Activated T-helper 1 cell treated with anti-CD3 and anti-CD28 coated beads, Interleukin-2, amount 50 U/mL, for 16 hours (primary cell): ENCODE measurements around the gene ARHGDIG.
"Not testable (repeated sequence)": the region's sequence is repeated elsewhere in the genome, so short reads cannot be mapped to it uniquely, and the experiment has no call there.

ENCODE experiments used
- DNase-seq, 2 donors: peaks; one replicate each; pipeline ENCODE4 v3.0.0-alpha.2; 2020; ENCODE audit warnings: low read depth in 1 of 2, low spot score in 1 of 2

Gene ARHGDIG

DNA sequence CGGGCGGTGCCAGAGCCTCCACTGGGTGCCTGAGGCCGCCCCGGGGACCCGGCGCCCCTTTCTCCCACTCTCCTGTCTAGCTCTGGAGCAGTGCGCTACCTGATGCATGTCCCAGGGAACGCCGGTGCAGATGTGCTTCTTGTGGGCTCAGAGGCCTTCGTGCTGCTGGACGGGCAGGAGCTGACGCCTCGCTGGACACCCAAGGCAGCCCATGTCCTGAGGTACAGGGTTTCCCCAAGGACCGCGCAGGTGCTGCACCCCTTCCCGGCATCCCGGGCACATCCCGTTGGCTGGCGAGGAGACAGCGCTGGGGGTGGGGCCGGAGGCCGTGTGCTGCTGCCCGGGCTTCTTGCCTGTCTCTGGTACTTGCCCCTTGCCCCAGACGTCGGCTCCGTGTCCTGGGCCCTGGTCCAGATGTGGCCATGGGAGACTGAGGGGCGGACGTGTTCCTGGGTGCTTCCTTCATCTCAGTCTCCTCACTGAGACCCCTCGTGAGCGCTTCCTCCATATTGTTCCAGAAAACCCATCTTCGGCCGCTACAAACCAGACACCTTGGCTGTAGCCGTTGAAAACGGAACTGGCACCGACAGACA lies 17.1 kb upstream of the ARHGDIG start:
- DNase-seq, result no peak

DNA sequence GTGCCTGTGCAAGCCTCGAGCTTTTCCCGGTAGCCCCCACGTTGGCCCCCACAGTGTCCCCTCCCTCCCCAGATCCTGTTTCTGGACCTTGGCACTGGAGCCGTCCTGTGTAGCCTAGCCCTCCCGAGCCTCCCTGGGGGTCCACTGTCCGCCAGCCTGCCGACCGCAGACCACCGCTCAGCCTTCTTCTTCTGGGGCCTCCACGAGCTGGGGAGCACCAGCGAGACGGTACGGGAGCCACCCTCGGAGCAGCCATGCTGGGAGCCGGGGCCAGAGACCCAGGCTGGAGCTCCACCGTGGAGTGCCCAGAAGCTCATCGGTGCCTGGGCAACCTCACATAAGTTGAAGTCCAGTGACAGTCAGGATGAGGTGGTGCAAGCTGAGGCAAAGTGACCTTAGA lies 16.4 kb upstream of the ARHGDIG start:
- no peak for DNase-seq

DNA sequence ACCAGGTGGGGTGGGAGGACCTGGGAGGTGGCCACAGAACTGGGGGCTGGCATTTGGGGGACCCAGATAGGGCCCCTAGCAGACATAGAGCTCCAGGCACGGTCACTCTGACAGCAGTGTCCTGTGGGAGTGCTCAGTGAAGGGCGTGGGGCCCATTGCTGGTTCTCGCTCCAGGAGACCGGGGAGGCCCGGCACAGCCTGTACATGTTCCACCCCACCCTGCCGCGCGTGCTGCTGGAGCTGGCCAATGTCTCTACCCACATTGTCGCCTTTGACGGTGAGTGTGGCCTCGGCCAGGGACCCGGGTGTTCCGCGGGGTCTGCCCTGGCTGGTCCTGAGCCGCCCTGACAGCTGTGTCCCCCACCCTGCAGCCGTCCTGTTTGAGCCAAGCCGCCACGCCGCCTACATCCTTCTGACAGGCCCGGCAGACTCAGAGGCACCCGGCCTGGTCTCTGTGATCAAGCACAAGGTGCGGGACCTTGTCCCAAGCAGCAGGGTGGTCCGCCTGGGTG lies 15.9 kb upstream of the ARHGDIG start:
- no peak for DNase-seq

DNA sequence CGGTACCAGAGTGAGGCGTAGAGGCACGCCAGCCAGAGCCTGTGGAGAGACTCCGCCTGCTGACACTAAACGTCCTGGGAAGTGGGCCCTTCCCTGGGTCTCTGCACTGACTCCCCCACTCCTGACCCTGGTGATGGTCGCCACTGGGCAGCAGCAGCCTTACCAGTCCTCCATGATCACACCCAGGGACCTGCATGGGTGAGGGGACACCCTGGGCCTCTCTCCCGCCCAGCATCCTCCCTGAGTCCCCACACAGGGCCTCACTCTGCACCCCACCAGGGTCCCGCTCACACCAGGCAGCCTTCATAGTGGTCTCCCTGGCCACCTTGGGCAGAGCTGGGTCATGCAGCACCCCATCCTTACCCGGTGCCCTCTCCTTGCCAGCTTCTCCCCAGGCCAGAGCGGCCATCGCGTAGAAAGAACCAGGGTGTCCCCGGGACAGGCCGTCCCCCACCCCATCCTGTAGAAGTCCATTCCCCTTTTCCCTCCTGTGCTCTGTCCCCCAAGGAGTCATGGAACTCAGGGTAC lies 15.3 kb upstream of the ARHGDIG start:
- no peak for DNase-seq

DNA sequence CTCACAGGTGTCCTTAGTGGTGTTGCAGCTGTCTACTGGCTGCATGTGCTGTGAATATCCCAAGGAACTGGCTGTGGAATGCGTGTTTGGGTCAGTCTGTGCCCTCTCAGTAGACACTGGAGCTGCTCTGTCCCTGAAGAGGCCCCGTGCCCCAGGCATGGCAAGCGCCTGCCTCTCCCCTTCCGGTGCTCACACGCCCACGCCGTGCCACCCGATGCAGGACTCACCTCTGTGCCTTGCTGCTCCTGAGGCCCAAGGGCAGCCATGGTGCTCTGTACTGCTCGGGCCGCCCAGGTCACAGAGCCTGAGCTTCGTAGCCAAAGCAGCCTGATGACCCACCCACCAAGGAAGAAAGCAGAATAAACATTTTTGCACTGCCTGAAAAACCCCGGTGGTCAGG lies 14.7 kb upstream of the ARHGDIG start:
- DNase-seq, result no peak

DNA sequence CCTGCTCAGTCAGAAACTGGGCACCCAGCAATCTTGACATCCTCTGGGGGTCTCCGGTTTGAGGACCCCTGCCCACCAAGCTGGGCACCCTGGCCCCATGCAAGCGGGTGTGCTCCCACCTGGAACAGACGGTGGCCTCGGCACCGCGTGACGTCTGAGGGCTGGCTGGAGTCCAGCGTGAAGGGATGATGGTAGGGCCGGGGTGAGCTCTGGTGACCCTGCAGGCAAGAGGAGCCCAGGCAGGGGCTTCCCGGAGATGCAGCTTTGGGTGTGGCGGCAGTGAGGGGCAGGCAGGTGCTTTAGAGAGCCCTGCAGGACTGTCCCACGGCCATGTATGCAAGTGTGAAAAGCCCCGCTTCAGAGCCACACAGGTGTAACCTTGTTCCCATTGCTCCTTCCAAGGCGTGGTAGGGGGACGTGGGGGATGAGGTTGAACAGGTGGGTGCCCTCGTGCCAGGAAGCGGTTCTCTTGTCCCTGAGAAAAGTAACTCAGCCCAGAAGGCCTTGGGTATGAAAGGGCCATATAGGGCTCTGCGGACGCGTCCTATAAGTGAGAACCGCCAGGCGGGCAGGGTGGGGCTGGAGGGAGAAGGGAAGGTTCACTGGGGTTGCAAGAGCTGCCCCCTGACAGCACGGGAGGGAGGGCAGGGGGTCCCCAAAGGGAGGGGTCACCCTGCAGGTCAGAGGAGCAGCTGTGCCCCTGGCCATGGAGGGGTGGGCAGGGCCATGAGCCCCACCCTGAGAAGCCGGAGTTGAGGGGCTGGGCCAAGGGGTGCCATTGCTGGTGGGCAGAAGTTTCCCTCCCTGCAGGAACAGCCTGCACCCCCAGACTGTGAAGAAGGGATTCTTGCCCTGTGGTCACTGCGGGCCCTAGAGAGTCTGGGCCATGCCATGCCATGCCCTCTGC lies 13.9 kb upstream of the ARHGDIG start:
- no peak for DNase-seq

DNA sequence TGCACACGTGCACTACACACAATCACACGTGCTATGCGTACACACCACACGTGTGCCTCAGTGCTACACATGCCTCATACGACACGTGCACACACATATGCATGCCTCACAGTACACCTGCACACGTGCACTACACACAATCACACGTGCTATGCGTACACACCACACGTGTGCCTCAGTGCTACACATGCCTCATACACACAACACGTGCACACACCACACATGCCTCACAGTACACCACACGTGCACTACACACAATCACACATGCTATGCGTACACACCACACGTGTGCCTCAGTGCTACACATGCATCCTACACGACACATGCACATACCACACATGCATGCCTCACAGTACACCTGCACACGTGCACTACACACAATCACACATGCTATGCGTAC lies 12.8 kb upstream of the ARHGDIG start:
- DNase-seq, result not testable (repeated sequence)

DNA sequence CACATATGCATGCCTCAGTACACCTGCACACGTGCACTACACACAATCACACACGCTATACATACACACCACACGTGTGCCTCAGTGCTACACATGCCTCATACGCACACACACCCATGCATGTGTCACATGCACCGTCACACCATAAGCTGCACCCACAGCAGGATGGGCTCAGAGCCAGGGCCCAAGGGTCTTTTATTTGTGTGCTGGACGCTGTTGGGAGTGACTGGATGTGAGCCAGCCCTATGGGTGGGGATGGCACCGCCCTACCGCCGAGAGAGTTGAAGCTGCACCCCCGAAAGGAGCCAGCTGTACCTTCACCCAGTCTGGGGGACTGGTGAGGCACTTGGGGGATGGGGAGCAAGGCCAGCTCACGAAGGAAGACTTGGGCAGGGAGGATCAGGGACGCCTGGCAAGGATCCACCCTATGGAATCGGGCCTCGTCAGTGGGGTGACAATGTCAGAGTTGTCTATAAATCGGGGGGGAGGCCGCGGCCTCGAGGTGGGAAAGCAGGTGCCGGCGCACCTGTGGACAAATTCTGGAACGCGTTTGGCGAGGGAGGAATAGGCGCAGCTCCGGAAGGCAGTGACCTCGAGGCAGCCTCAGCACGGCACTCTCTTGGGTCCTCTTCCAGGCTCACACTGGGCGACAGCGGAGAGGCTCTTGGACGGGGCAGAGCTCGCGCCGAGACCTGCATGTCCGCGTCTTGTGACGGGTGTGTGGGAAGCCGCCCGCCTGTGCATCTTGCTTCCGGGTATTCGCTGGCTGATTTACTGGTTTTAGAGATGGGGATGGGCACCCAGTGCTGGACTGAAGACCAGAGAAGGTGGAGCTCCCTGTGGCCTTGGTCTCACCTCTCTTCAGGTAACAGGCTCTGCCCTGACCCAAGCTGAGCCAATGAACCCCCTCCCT lies 12.0 kb upstream of the ARHGDIG start:
- no peak for DNase-seq

DNA sequence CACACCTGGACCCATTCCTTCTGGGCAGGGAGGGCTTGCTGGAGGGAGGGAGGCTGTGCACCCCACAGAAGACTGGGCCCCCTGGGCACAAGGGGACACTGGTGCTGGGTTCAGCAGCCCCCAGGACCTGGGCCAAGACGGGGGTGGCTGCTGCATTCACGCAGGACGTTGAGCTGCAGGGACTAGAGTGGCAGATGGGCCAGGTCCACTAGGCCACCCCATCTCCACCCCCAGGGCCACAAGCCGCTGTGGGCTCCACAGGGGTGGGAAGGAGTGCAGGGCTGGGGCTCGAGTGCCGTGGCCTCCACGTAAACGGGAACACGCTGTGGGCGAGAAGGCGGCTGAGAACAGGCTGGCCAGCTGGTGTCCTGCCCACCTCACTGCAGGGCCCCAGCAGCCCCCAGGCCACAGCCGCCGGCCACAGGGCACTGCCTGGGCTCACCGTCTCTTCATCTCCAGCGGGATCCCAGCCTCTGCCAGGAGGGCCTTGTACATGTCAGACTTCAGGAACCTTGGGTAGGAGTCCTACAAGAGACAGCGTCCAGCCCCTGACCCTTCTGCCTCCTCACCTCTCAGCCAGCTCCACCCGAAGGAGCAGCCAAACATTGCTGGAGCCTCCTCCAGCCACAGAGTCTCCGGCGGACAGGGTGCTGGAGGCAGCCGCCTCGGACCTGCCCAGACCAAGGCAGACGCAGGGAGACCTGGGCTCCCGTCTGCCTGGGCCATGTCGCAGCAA lies 11.2 kb upstream of the ARHGDIG start:
- no peak for DNase-seq

DNA sequence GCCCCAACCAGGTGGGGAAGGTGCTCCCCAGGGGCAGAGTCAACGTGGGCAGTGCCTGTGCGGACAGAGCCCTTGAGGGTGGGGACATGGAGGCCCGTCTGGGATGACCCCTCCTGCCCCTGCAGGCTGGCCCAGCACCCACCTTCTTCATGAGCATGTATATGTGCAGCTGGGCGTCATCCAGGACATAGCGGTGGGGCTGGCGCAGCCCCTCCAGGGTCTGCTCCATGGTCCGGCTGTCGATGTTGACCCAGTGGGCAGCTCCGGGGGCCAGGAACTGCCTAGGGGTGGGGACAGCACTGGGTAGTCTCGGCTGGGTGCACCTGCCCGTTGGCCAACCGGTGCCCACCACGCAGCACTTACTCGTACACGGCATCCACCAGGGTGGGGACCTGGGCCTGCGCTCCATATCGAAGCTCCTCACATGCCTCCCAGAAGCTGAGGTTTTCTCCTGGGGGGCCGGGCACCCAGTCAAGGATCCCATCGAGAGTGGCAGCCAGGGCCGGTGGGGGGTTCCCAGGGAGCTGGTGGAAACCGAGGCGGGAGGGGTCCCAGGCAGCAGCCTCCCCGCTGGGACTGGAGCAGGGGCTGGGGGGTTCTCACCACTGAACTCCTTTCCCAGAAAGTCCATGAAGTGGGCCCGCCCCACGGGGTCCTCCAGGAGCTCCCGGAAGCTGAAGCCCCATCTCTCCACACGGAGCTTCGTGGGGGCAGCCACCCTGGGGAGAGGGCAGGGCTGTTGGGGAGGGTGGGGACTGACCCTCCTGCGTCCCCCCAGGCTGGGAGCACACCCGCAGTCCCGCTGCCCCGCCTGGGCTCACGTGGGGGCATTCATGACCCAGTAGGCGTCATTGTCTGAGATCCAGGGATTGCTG lies 9.8 kb upstream of the ARHGDIG start:
- DNase-seq, result no peak

DNA sequence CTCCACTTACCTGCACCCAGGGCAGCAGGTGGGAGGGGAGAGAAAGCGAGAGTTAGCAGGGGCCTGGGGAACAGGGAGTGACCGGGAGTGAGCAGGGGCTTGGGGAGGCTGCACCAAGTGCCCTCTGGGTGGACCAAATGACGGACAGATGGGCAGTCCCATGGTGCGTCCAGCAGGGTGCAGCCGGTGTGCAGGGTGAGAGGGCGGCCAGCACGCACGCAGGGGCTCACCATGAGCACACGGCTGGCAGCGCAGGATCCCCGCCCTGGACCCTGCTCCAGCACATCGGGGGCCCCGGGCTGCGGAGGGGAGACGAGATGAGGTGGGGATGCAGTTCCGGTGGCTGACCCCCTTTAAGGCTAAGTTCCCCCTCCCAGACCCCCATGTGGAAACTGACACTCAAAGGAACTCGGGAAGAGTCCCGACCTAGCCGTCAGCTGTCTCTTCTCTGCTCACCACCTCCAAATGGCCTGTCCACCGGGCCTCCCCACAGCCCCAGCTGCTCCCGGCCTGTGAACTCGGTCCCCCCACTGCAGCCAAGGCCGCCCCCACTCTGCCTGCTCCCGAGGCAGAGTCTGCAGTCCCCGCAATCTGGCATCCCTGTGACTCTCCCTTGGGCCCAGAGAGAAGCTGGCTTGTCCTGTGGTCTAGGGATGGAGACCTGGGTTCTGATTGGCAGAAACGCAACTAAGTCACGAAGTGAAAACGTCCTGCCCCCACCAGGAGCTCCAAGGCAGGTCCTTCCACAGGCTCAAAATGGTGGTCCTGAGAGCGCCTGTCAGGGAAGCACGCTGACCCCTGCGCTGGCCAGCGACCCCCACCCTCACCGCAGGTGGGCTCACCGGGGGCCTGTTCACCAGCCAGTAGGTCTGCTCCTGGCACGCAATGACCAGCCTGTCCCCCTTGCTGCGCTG lies 7.5 kb upstream of the ARHGDIG start:
- DNase-seq, result no peak

DNA sequence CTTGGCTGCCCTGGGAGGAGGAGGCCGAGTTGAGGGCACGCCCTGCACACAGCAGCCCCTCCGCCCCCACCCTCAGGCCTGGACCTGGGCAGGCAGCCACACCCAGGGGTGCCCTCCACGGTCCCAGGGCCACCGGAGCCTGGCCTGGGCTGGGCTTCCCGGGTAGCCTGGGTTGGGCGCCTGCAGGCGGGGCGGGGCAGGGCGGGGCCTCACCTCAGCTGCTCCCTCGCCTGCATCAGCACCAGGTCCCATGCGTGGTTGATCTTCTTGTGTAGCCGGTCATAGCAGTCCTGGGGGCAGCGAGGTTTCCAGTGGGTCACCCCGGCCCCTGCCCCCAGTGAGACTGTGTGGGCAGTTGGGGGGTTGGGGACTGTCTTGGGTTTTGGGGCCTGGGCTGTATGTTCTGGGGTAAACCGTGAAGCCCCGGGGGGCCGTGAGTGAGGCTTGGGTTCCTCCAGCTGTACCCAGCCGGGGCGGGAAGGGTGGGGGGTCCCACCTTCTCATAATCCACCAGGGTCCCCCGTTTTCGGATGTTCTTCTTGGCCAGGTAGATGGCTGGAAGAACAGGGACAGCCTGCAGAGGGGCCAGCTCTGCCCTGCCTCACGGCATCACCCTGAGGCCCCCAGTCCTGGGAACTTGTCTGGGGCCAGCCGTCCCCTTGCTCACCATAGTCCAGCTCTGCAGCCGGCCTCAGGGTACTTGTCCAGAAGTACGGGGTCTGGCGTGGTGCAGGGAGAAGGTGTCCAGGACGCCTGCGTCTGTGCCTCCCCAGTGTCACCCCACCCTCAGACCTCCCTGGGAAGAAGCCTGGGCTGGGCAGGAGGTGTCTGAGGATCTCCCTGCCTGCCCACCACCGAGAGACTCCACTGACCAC lies 6.6 kb upstream of the ARHGDIG start:
- no peak for DNase-seq

DNA sequence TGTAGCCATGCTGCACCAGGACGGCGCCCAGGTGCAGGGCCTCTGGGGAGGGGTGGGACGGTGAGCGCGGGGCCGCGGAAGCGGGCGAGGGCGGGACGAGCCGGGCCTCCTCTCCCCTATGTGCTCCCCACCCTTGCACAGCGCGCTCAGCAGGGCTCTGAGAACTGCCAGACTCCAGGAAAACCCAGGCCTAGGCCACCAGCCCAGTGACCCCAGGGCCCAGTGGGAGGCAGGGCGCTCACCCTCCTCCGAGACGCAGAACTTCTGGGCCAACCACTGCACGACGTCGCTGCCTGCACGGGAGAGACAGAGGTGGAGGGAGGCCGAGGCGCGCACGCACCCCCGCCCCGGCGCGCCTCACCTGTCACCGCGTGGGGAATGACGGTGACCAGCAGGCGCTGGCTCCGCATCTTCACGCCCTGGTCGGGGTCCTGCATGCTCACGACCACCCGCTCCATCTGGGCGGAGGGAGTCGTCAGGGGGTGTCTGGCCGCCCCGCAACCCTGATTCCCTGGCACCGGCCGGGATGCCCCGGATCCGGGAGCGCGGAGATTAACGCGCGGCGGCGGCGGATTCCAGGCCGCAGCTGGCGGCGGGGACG lies 5.2 kb upstream of the ARHGDIG start:
- no peak for DNase-seq

DNA sequence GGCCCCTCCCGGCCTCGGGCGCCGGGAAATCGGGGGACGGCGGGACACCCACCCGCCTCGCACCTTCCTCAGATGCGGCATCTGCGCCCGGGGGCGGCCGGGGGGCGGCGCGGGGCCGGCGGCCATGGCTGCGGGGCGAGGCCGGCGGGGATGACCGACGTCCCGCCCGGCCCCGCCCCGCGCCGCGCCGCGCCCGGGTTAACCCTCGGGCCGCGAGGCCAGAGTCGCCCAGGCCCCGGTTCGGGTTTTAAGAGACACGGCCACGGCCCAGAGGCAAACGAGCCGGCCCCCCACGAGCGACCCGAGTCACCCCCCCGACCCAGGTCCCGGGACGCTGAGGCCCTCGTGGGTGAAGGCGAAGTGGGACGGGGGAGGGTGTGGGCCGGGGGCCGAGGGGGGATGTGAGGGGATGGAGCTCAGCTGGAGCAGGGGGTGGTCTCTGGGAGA lies 4.6 kb upstream of the ARHGDIG start, which contains the start of gene RGS11:
RGS11 (minus strand) TSS at position 159 of the 447 bp plus-strand sequence; CDS start at position 126, 33 bp downstream.
- no peak for DNase-seq

DNA sequence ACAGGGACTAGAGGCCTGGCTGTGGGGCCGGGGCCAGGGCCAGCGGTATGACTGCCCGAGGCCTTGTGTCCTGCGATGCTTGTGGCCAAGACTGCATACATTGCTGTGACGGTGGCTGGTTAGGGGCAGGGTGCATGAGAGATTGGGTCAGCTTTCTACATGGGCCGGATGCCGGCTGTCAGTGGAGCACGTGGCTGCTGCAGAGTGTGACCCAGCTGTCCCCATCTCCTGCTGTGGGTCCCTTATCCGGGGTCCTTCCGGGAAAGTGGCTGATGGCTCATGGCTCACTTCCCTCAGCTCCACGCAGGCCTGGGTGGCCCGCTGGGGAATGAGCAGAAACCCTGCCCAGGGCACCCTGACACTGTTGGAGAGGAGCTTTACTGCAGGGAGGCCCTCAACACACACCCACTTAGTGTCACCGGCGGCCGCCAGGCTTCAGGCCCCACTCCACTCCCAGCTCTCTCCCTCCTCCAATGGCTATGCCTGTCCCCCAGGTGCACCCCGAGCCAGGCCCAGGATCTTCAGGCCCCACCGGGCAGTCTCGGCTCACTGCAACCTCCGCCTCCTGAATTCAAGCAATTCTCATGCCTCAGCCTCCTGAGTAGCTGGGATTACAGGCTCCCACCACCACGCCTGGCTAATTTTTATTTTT lies 3.8 kb upstream of the ARHGDIG start:
- DNase-seq, result no peak

DNA sequence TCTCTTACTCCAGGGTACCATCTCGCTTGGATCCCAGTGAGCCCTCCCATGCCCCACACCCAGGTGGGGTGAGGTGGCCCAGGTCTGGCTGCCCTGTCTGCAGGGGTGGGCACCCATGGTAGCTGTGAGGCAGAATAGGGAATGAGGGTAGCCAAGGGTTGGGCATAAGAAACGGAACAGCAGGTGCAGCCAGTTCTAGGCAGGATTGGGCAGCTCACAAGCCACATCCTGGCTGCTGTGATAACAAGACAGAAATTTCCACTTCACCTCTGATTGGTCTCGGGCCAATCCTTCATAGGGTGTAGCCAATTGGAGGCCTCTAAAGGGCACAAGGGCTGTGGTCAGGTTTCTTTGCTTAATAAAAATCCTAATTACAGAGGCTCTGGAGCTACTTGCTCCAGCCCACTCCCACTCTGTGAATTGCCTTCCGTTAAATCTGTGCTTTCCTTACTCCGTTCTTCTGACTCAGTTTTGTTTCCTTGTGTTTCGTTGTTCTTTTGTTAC lies 1.5 kb upstream of the ARHGDIG start:
- DNase-seq, result no peak
